ENCODE measurements around the gene OR2Z1. TPM values are rescaled to one million over a fixed set of nuclear protein-coding genes. Genes with fewer than 3 reads are reported as not detected.

Gene OR2Z1, protein sequence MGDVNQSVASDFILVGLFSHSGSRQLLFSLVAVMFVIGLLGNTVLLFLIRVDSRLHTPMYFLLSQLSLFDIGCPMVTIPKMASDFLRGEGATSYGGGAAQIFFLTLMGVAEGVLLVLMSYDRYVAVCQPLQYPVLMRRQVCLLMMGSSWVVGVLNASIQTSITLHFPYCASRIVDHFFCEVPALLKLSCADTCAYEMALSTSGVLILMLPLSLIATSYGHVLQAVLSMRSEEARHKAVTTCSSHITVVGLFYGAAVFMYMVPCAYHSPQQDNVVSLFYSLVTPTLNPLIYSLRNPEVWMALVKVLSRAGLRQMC
- not detected for total RNA-seq

DNA sequence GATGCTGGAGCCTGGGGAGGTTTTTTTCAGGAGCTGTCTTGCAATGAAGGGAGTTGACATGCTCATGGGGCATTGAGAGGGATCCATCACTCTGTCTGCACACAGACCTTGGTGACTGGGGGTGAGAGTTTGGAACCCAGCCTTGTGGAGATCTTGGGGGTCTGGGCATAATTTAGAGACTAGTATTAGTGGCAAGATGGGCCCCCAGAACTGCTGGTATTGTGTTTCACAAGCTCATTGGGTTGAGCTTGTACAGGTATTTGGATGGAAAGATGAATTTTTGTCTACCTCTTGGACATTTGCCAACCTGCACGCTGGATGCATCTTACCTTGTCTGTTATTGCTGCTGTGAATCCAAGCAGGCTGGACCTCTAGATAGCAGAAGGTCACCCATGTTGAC, at the start of gene OR2Z1:
TSS of gene OR2Z1 (plus strand) at position 301 of the 400 bp plus-strand sequence. CDS start 9,395 bp downstream, outside the sequence.
- no peaks in the 10 kb centered on the region for H3K4me1 ChIP-seq
- no peak for ATAC-seq
- H3K27me3 ChIP-seq = peaks cover 37% of the 10 kb centered on the region
- H3K27ac ChIP-seq = no peak within 1 kb of the TSS
- no peak within 1 kb of the TSS for H3K4me3 ChIP-seq
- 33% methylated on average over 1 of the region's 1 CpG; no CpG with 5 or more reads in 1 of the 2 donors for WGBS, 2 donors (ENCODE audit: low coverage in 1 of 2)
- TF ChIP-seq EP300 (IDR thresholded peaks at IDR 0.05) = no peak
- no peak for TF ChIP-seq POLR2AphosphoS5 (IDR thresholded peaks at IDR 0.05)
- TF ChIP-seq POLR2A (IDR thresholded peaks at IDR 0.05) = no peak
- TF ChIP-seq, protein P1, sequence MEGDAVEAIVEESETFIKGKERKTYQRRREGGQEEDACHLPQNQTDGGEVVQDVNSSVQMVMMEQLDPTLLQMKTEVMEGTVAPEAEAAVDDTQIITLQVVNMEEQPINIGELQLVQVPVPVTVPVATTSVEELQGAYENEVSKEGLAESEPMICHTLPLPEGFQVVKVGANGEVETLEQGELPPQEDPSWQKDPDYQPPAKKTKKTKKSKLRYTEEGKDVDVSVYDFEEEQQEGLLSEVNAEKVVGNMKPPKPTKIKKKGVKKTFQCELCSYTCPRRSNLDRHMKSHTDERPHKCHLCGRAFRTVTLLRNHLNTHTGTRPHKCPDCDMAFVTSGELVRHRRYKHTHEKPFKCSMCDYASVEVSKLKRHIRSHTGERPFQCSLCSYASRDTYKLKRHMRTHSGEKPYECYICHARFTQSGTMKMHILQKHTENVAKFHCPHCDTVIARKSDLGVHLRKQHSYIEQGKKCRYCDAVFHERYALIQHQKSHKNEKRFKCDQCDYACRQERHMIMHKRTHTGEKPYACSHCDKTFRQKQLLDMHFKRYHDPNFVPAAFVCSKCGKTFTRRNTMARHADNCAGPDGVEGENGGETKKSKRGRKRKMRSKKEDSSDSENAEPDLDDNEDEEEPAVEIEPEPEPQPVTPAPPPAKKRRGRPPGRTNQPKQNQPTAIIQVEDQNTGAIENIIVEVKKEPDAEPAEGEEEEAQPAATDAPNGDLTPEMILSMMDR (IDR thresholded peaks at IDR 0.05) = no peak
- H3K36me3 ChIP-seq = no peaks in the 10 kb centered on the region
- H3K9me3 ChIP-seq = no peaks in the 10 kb centered on the region

DNA sequence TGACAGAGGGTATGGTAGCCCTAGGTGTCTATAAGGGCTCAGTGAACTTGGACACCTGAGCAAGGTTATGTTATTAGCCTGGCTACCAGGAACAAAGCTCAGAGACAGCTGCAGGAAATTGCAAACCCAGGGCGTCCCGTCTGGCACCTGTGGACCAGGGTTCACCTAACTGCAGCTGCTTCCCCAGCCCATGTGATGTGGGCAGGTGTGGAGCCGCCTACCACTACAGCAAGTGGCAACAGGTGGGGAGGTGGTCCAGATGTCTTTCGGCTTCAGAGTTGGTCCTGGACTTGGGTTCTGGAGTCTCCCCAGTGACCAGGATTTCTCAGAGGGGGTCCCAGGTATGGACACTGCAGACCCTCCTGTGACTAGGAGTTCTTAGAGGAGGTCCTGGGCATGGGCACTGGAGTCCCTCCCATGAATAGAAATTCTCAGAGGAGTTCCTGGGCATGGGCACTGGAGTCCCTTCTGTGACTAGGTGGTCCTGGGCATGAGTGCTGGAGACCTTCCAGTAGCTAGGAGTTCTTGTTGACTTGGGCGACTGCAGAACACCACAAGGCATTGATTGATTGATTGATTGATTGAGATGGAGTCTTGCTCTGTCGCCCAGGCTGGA, 48.0 kb upstream of the OR2Z1 start:
- no peak for ATAC-seq
- WGBS, 2 donors (ENCODE audit: low coverage in 1 of 2) = 50 to 60% methylated on average over 1 to 2 of the region's 6 CpGs
- H3K36me3 ChIP-seq = no peaks in the 10 kb centered on the region

DNA sequence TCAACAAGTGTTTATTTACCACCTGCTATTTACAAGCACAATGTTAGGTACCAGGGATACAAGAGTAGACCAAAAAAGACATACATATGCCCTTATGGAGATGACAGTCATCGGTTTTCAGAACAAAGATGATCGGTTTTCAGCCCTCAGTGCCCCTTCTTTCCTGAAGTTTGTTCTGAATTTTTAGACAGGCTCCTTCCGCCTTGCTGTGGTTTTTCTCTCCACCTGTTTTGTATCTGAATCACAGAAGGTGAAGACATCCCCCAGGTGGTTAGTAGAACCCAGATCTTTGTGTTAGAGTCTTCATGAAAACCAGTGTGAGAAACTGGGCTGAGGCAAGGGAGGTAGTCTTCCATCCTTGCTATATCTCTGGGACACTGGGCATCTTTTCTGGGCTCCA, 46.4 kb upstream of the OR2Z1 start:
- ATAC-seq = no peak
- Histone ChIP-seq H3K27me3 (peaks cover 56% of the 10 kb centered on the region), H3K4me1 (no peaks in the 10 kb centered on the region), H3K9me3 (no peaks in the 10 kb centered on the region), H3K4me3 (no peak overlapping the region), H3K36me3 (no peaks in the 10 kb centered on the region), H3K27ac (no peak overlapping the region)
- 59 to 73% methylated on average over 3 of the region's 3 CpGs for WGBS, 2 donors (ENCODE audit: low coverage in 1 of 2)
- TF ChIP-seq, protein P1 (IDR thresholded peaks at IDR 0.05) = no peak
- TF ChIP-seq POLR2AphosphoS5 (IDR thresholded peaks at IDR 0.05) (no peak), EP300 (IDR thresholded peaks at IDR 0.05) (no peak), POLR2A (IDR thresholded peaks at IDR 0.05) (no peak)

More for the DNA sequence above, 48.0 kb upstream of the OR2Z1 start:
- Histone ChIP-seq H3K27me3 (peaks cover 58% of the 10 kb centered on the region), H3K27ac (no peak overlapping the region), H3K9me3 (peaks cover 0 to 5% (median 0%) of the 10 kb centered on the region in 3 donors), H3K4me1 (no peaks in the 10 kb centered on the region), H3K4me3 (no peak overlapping the region)
- TF ChIP-seq POLR2AphosphoS5 (IDR thresholded peaks at IDR 0.05) = no peak
- no peak for TF ChIP-seq POLR2A (IDR thresholded peaks at IDR 0.05)
- TF ChIP-seq, protein P1 (IDR thresholded peaks at IDR 0.05) = no peak
- no peak for TF ChIP-seq EP300 (IDR thresholded peaks at IDR 0.05)

DNA sequence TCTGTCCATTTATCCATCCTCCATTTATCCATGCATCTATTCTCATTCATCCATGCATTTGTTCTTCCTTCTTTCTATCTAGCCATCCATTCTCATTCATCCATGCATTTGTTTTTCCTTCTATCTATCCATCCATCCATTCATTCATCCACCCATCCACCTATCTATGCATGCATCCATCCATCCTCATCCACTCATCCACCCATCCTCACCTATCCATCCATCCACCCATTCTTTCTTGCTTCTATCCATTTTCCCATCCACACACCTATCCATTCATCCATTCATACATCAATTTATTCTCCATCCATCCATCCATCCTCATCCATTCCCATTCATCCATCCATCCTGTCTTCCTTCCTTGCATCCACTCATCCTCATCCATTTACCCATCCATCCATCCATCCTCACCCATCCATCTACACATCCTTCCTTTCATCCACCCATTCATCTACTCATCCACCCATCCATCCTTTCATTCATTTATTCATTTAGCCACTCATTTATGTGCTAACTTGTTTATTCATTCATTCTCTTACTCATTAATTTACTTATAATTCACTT, 43.1 kb upstream of the OR2Z1 start:
- TF ChIP-seq EP300 (IDR thresholded peaks at IDR 0.05) (no peak), POLR2AphosphoS5 (IDR thresholded peaks at IDR 0.05) (no peak), POLR2A (IDR thresholded peaks at IDR 0.05) (no peak)
- TF ChIP-seq, protein P1 (IDR thresholded peaks at IDR 0.05) = no peak
- ATAC-seq = no peak
- no peak overlapping the region for H3K4me3 ChIP-seq
- peaks cover 51% of the 10 kb centered on the region for H3K27me3 ChIP-seq
- H3K4me1 ChIP-seq = no peaks in the 10 kb centered on the region
- H3K36me3 ChIP-seq = no peaks in the 10 kb centered on the region
- peaks cover 0 to 16% (median 0%) of the 10 kb centered on the region in 3 donors for H3K9me3 ChIP-seq
- no peak overlapping the region for H3K27ac ChIP-seq

Data from gastroesophageal sphincter (tissue), 4 donors.